Suprapubic skin (tissue), 4 donors: ENCODE results near the gene CARTPT.

Source experiments
- POLR2A ChIP-seq, 2 donors: fragments of 450-650 bp; IDR thresholded peaks; one replicate each; pipeline ENCODE4 v1.6.1; 2017; ENCODE audit warnings: antibody characterized with exemption in 2 of 2, mild to moderate bottlenecking in 2 of 2, moderate library complexity in 2 of 2
- POLR2AphosphoS5 ChIP-seq, 3 donors: sonication (generic); formaldehyde crosslinking; IDR thresholded peaks; one replicate each; pipeline ENCODE4 v1.6.1; 2017; ENCODE audit warnings: antibody characterized with exemption in 3 of 3
- TF ChIP-seq, protein P1 (sequence below), 2 donors: fragments of 200-600 bp in 1 of 2; fragments of 450-650 bp in 1 of 2; sonication (generic) in 1 of 2; IDR thresholded peaks; one replicate each; pipeline ENCODE4 v1.5.1; 2016 to 2019; ENCODE audit warnings: antibody characterized with exemption in 2 of 2, mild to moderate bottlenecking in 1 of 2, moderate library complexity in 1 of 2

DNA sequence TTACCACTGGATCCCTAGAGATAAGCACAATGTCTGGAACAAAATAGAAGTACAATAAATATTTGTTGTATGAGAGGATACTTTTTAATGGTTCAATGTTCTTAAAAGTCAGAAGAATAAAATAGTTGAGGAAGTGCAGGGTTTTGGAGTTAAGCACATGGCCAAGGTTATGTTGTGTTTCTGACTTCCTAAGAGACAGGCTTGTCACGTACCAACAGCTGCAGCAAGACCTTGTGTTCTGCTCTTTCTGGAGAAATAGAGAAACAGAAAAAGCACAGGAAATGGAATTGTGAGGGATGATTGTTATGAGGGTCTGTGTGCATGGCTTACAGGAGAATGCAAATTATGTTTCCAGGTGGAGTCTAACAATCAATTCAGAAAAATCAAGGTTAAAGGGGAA lies 12.9 kb downstream of the CARTPT start:
- TF ChIP-seq, protein P1, sequence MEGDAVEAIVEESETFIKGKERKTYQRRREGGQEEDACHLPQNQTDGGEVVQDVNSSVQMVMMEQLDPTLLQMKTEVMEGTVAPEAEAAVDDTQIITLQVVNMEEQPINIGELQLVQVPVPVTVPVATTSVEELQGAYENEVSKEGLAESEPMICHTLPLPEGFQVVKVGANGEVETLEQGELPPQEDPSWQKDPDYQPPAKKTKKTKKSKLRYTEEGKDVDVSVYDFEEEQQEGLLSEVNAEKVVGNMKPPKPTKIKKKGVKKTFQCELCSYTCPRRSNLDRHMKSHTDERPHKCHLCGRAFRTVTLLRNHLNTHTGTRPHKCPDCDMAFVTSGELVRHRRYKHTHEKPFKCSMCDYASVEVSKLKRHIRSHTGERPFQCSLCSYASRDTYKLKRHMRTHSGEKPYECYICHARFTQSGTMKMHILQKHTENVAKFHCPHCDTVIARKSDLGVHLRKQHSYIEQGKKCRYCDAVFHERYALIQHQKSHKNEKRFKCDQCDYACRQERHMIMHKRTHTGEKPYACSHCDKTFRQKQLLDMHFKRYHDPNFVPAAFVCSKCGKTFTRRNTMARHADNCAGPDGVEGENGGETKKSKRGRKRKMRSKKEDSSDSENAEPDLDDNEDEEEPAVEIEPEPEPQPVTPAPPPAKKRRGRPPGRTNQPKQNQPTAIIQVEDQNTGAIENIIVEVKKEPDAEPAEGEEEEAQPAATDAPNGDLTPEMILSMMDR (IDR thresholded peaks at IDR 0.05), result no peak
- TF ChIP-seq POLR2A (IDR thresholded peaks at IDR 0.05), result no peak
- TF ChIP-seq POLR2AphosphoS5 (IDR thresholded peaks at IDR 0.05), result no peak
